Measurements from ENCODE around the gene RBFOX2.

GRCh38 chr22:35736701-35737100 lies 291.9 kb downstream of the RBFOX2 start:
- no peak for TF ChIP-seq CTCF (IDR thresholded peaks at IDR 0.05; ENCODE audit: low read length)
- no peak for TF ChIP-seq EZH2 (IDR thresholded peaks at IDR 0.05; ENCODE audit: borderline replicate concordance, low read length)

Data from OCI-LY1 (cell line).